Measurements from ENCODE around the gene SLC12A5. TPM values are rescaled to one million over a fixed set of nuclear protein-coding genes. Genes with fewer than 3 reads are reported as not detected.

Gene SLC12A5
- total and polyA plus RNA-seq, 9 of the 15 experiments (the other 6 are each of a cell fraction or from before 2014, with no cell fraction given) = 0.36 to 7.5 (median 2.1) TPM

GRCh38 chr20:46051556-46052308 lies 22.7 kb downstream of the SLC12A5 start (continued):
- peak; percentile 53 for TF ChIP-seq FOSL1 (tag; conservative IDR thresholded peaks at IDR 0.05)
- TF ChIP-seq NCOA4 (IDR thresholded peaks at IDR 0.05; ENCODE audit: partially characterized antibody) = no peak
- peak; percentile 55 for TF ChIP-seq NFIC (IDR thresholded peaks at IDR 0.05)
- no peak for TF ChIP-seq RAD51 (IDR thresholded peaks at IDR 0.05; ENCODE audit: borderline replicate concordance, low read depth)
- no peak for TF ChIP-seq JUNB (CRISPR knock-in tag; conservative IDR thresholded peaks at IDR 0.05)
- no peak for TF ChIP-seq POLR3A (IDR thresholded peaks at IDR 0.05; ENCODE audit: borderline replicate concordance, extremely low read depth, insufficient read depth, insufficient read length)
- TF ChIP-seq RNF2 (IDR thresholded peaks at IDR 0.05) = no peak
- TF ChIP-seq SIN3B (IDR thresholded peaks at IDR 0.05; ENCODE audit: low read depth) = no peak
- TF ChIP-seq PBX2 (CRISPR knock-in tag; IDR thresholded peaks at IDR 0.05; ENCODE audit: low read depth) = no peak
- no peak for TF ChIP-seq PBX2 (tag; conservative IDR thresholded peaks at IDR 0.05; ENCODE audit: low read depth)
- TF ChIP-seq BHLHE40 (IDR thresholded peaks at IDR 0.05; ENCODE audit: low read length) = 0 out of 2 replicates have a peak, but pooled peaks have one; percentile 16
- TF ChIP-seq TRIM25 (IDR thresholded peaks at IDR 0.05; ENCODE audit: borderline replicate concordance) = no peak
- peak; percentile 68 for TF ChIP-seq USF1 (CRISPR knock-in tag; IDR thresholded peaks at IDR 0.05)
- no peak for TF ChIP-seq HDAC3 (IDR thresholded peaks at IDR 0.05; ENCODE audit: borderline replicate concordance, partially characterized antibody)
- no peak for TF ChIP-seq THRB (CRISPR knock-in tag; conservative IDR thresholded peaks at IDR 0.05)
- no peak for TF ChIP-seq ZNF224 (CRISPR knock-in tag; IDR thresholded peaks at IDR 0.05)
- TF ChIP-seq ZNF584 (CRISPR knock-in tag; IDR thresholded peaks at IDR 0.05; ENCODE audit: low read depth) = no peak
- TF ChIP-seq MLX (CRISPR knock-in tag; conservative IDR thresholded peaks at IDR 0.05) = no peak
- no peak for TF ChIP-seq MED1 (CRISPR knock-in tag; IDR thresholded peaks at IDR 0.05; ENCODE audit: borderline replicate concordance)
- no peak for TF ChIP-seq NBN (IDR thresholded peaks at IDR 0.05; ENCODE audit: low read depth)

Measured in K562 (cell line).